GM23338 (cell line): ENCODE data around the gene DCANP1. TPM values are rescaled to one million over a fixed set of nuclear protein-coding genes. Genes with fewer than 3 reads are reported as not detected.
A peak's percentile ranks its signal among the peaks of the same experiment; 100 is the strongest.

Experiments used
- ATAC-seq: fragments of 200-7000 bp; cut with Tn5 transposase; 3 replicates; pipeline ENCODE4 v1.9.1; 2020
- DNase-seq: peaks from one replicate; pipeline ENCODE4 v3.0.0-alpha.2; 2015; ENCODE audit warnings: low spot score
- H2AFZ ChIP-seq: fragments of 200-600 bp; sonication (generic); 2 replicates; pipeline ENCODE4 v1.8.0; 2016; ENCODE audit warnings: antibody characterized with exemption, mild to moderate bottlenecking, moderate library complexity
- H3F3A ChIP-seq: fragments of 200-600 bp; sonication (generic); replicated peaks from 2 replicates; pipeline ENCODE4 v1.8.0; 2017; ENCODE audit warnings: antibody characterized with exemption, mixed run types, low read depth
- H3K27ac ChIP-seq: fragments of 200-600 bp; sonication (generic); 2 replicates; pipeline ENCODE4 v1.6.1; 2016; ENCODE audit warnings: low read depth
- H3K27me3 ChIP-seq: fragments of 200-600 bp; sonication (generic); 2 replicates; pipeline ENCODE4 v1.8.0; 2016; ENCODE audit warnings: mild to moderate bottlenecking, mixed run types, moderate library complexity; ENCODE audit not compliant: insufficient read depth
- H3K36me3 ChIP-seq: fragments of 200-600 bp; sonication (generic); 2 replicates; pipeline ENCODE4 v1.8.0; 2016; ENCODE audit warnings: mild to moderate bottlenecking; ENCODE audit not compliant: insufficient read depth
- H3K4me1 ChIP-seq: fragments of 200-600 bp; sonication (generic); 2 replicates; pipeline ENCODE4 v1.8.0; 2016; ENCODE audit warnings: mild to moderate bottlenecking, moderate library complexity; ENCODE audit not compliant: insufficient read depth
- H3K4me2 ChIP-seq: fragments of 200-600 bp; sonication (generic); 2 replicates; pipeline ENCODE4 v1.7.1; 2017; ENCODE audit warnings: mixed run types
- H3K4me3 ChIP-seq: fragments of 200-600 bp; sonication (generic); 2 replicates; pipeline ENCODE4 v1.6.1; 2016; ENCODE audit warnings: mixed run types
- H3K79me2 ChIP-seq: fragments of 200-600 bp; sonication (generic); replicated peaks from 2 replicates; pipeline ENCODE4 v1.8.0; 2017; ENCODE audit warnings: mild to moderate bottlenecking; ENCODE audit not compliant: insufficient read depth
- H3K9me2 ChIP-seq: fragments of 200-600 bp; sonication (generic); 2 replicates; pipeline ENCODE4 v1.8.0; 2017; ENCODE audit not compliant: insufficient read depth
- H4K20me1 ChIP-seq: fragments of 200-600 bp; sonication (generic); replicated peaks from 2 replicates; pipeline ENCODE4 v1.8.0; 2017; ENCODE audit warnings: mild to moderate bottlenecking; ENCODE audit not compliant: insufficient read depth
- H3K27ac Mint-ChIP-seq: 2 replicates; pipeline ENCODE4 v1.8.0; 2020; ENCODE audit warnings: inconsistent platforms, mild to moderate bottlenecking, moderate library complexity, mixed read lengths
- H3K27me3 Mint-ChIP-seq: 3 replicates; pipeline ENCODE4 v1.8.0; 2022; ENCODE audit warnings: low read depth, mild to moderate bottlenecking, moderate library complexity, mixed read lengths, inconsistent platforms; ENCODE audit not compliant: insufficient read depth, poor library complexity
- H3K36me3 Mint-ChIP-seq: 3 replicates; pipeline ENCODE4 v1.8.0; 2021; ENCODE audit warnings: low read depth, mild to moderate bottlenecking, inconsistent platforms, moderate library complexity, mixed read lengths
- H3K4me1 Mint-ChIP-seq: 3 replicates; pipeline ENCODE4 v1.8.0; 2020; ENCODE audit warnings: mild to moderate bottlenecking, inconsistent platforms, mixed read lengths
- H3K4me3 Mint-ChIP-seq: 3 replicates; pipeline ENCODE4 v1.8.0; 2021; ENCODE audit warnings: moderate library complexity, mild to moderate bottlenecking, inconsistent platforms, mixed read lengths
- H3K9me3 Mint-ChIP-seq: 3 replicates; pipeline ENCODE4 v1.8.0; 2020; ENCODE audit warnings: moderate library complexity, mild to moderate bottlenecking, inconsistent platforms, mixed read lengths
- EZH2phosphoT487 ChIP-seq: fragments of 200-600 bp; sonication (generic); IDR thresholded peaks from one replicate; pipeline ENCODE4 v1.8.1; 2018; ENCODE audit warnings: antibody characterized with exemption; ENCODE audit not compliant: unreplicated experiment
- NANOG ChIP-seq: IDR thresholded peaks from 2 replicates; pipeline ENCODE4 v1.6.1; 2016; ENCODE audit warnings: antibody characterized with exemption, borderline replicate concordance
- POLR2AphosphoS5 ChIP-seq: IDR thresholded peaks from 2 replicates; pipeline ENCODE4 v1.6.1; 2016; ENCODE audit warnings: antibody characterized with exemption, low read depth
- STAT1 ChIP-seq: IDR thresholded peaks from one replicate; pipeline ENCODE4 v1.6.1; 2016; ENCODE audit warnings: antibody characterized with exemption; ENCODE audit not compliant: unreplicated experiment
- polyA plus RNA-seq: library from polyadenylated mRNA; unstranded; fragments of >200 nt; fragmentation: Nextera tagmentation; extraction: Ambion mirVana; gene quantifications from 2 replicates; pipeline ENCODE4 v1.2.1, GENCODE V29; 2016
- total RNA-seq: library from RNA; depleted of rRNA; stranded (reverse); fragments of >200 nt; shearing (Covaris generic); gene quantifications from 2 replicates; pipeline ENCODE4 v1.2.3, GENCODE V29; 2014
- TF ChIP-seq, protein P1 (sequence below), 2 experiments: fragments of 200-600 bp in 1 of 2; sonication (generic) in 1 of 2; conservative IDR thresholded peaks; 2 replicates each; pipeline versions ENCODE4 v1.5.1 to v1.6.1; 2016 to 2017; ENCODE audit warnings: antibody characterized with exemption in 2 of 2, low read depth in 2 of 2, mild to moderate bottlenecking in 2 of 2, moderate library complexity in 1 of 2
- TF ChIP-seq, protein P2 (sequence below): IDR thresholded peaks from one replicate; pipeline ENCODE4 v1.6.1; 2018; ENCODE audit warnings: antibody characterized with exemption; ENCODE audit not compliant: unreplicated experiment
- TF ChIP-seq, protein P3 (sequence below): IDR thresholded peaks from 2 replicates; pipeline ENCODE4 v1.6.1; 2016; ENCODE audit warnings: antibody characterized with exemption

The DCANP1 gene
- total and polyA plus RNA-seq, 2 experiments from 2014 or later: not detected

DNA sequence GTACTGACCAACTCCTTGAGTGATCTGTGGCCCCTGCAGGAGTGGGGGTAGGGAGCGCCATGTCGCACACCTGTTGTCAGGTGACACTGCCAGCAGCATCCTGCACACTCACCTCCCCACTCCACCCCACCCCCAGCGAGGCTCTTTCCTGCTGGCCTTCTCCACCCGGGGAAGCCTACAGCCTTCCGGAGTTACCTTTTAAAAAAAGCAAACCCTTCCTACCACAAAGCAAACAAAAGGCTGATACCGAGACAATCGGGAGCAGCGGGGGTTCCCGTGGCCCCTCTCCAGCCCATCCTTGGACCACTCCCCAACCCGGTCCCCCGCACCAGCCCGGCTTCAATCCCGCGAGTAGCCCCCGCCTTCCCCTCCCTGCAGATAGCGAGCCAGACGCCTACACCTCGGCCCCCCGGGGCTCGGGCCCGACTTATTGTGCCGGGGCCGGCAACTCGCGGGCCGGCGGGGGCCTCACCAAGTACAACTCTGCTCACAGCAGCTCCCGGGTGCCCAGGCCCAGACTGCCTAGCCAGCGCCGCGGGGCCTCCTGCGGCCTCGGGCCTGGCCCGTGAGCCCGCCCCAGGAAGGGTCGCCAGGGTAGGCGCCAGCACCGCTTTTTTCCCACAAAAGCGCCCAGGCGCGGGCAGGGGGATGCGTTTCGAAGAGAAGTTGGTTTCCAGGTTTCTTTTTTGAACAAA is 48.8 kb downstream of the DCANP1 start:
- H3K36me3 Mint-ChIP-seq: no peaks in the 10 kb centered on the region
- no peaks in the 10 kb centered on the region; the same call in 2 of the 3 replicates for H3K9me3 Mint-ChIP-seq
- H3K4me2 ChIP-seq: peak overlapping the region; percentile 88
- DNase-seq (peak; percentile 73), ATAC-seq (peak; percentile 45)
- H3K4me3 Mint-ChIP-seq: peak overlapping the region; percentile 81
- peak overlapping the region; percentile 80 for H2AFZ ChIP-seq
- H3K9me2 ChIP-seq: no peaks in the 10 kb centered on the region
- TF ChIP-seq, protein P1, sequence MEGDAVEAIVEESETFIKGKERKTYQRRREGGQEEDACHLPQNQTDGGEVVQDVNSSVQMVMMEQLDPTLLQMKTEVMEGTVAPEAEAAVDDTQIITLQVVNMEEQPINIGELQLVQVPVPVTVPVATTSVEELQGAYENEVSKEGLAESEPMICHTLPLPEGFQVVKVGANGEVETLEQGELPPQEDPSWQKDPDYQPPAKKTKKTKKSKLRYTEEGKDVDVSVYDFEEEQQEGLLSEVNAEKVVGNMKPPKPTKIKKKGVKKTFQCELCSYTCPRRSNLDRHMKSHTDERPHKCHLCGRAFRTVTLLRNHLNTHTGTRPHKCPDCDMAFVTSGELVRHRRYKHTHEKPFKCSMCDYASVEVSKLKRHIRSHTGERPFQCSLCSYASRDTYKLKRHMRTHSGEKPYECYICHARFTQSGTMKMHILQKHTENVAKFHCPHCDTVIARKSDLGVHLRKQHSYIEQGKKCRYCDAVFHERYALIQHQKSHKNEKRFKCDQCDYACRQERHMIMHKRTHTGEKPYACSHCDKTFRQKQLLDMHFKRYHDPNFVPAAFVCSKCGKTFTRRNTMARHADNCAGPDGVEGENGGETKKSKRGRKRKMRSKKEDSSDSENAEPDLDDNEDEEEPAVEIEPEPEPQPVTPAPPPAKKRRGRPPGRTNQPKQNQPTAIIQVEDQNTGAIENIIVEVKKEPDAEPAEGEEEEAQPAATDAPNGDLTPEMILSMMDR (conservative IDR thresholded peaks at IDR 0.05; ENCODE audit: low read depth in 2 of 2): no peak
- peaks cover 59% of the 10 kb centered on the region for H3K4me1 Mint-ChIP-seq
- peaks cover 43% of the 10 kb centered on the region for H3K4me1 ChIP-seq
- H3K27me3 Mint-ChIP-seq: peaks cover 33% of the 10 kb centered on the region
- H3F3A ChIP-seq: peaks cover 15% of the 10 kb centered on the region
- peak overlapping the region; percentile 56; the same call in 1 of the 2 replicates for H3K27ac Mint-ChIP-seq
- peaks cover 75% of the 10 kb centered on the region for H3K27me3 ChIP-seq
- peaks cover 47% of the 10 kb centered on the region for H4K20me1 ChIP-seq
- H3K36me3 ChIP-seq: no peaks in the 10 kb centered on the region
- H3K4me3 ChIP-seq: peak overlapping the region; percentile 78
- H3K27ac ChIP-seq: no peak overlapping the region
- peaks cover 41% of the 10 kb centered on the region for H3K79me2 ChIP-seq

DNA sequence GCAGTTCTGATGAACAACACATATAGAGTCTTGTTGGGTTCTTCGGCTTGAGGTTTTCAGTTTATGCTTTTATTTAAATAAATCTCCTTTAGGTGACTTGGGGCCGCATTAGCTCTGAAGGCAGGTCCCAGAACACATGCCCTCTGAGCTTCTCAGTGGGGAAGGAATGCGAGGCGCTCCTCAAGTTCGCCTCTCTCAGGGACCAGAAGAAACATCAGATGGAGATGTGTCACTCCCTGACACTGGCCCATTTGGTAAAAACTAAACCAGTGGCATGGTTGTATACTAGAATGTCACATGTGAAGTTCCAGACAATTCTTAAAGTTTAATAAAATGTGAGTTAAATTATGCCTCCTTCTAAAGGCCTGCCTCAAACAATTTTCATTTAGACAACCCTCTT is 50.1 kb downstream of the DCANP1 start:
- Histone ChIP-seq H3K27me3 (peaks cover 63% of the 10 kb centered on the region), H3F3A (peaks cover 15% of the 10 kb centered on the region), H3K36me3 (no peaks in the 10 kb centered on the region), H3K27ac (no peak overlapping the region), H3K4me1 (peaks cover 37% of the 10 kb centered on the region), H4K20me1 (peaks cover 59% of the 10 kb centered on the region), H3K79me2 (peaks cover 52% of the 10 kb centered on the region), H3K4me3 (peak overlapping the region; percentile 78; the same call in 1 of the 2 replicates), H2AFZ (no peak overlapping the region), H3K4me2 (peak overlapping the region; percentile 88; the same call in 1 of the 2 replicates), H3K9me2 (no peaks in the 10 kb centered on the region)
- Mint-ChIP-seq H3K4me1 (peaks cover 54% of the 10 kb centered on the region), H3K27me3 (peaks cover 31% of the 10 kb centered on the region), H3K4me3 (peak overlapping the region; percentile 81), H3K9me3 (no peaks in the 10 kb centered on the region; the same call in 2 of the 3 replicates), H3K27ac (no peak overlapping the region), H3K36me3 (peaks cover 9% of the 10 kb centered on the region; the same call in 2 of the 3 replicates)
- no peak for DNase-seq
- ATAC-seq: no peak
- TF ChIP-seq, protein P2, sequence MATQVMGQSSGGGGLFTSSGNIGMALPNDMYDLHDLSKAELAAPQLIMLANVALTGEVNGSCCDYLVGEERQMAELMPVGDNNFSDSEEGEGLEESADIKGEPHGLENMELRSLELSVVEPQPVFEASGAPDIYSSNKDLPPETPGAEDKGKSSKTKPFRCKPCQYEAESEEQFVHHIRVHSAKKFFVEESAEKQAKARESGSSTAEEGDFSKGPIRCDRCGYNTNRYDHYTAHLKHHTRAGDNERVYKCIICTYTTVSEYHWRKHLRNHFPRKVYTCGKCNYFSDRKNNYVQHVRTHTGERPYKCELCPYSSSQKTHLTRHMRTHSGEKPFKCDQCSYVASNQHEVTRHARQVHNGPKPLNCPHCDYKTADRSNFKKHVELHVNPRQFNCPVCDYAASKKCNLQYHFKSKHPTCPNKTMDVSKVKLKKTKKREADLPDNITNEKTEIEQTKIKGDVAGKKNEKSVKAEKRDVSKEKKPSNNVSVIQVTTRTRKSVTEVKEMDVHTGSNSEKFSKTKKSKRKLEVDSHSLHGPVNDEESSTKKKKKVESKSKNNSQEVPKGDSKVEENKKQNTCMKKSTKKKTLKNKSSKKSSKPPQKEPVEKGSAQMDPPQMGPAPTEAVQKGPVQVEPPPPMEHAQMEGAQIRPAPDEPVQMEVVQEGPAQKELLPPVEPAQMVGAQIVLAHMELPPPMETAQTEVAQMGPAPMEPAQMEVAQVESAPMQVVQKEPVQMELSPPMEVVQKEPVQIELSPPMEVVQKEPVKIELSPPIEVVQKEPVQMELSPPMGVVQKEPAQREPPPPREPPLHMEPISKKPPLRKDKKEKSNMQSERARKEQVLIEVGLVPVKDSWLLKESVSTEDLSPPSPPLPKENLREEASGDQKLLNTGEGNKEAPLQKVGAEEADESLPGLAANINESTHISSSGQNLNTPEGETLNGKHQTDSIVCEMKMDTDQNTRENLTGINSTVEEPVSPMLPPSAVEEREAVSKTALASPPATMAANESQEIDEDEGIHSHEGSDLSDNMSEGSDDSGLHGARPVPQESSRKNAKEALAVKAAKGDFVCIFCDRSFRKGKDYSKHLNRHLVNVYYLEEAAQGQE: no peak
- TF ChIP-seq POLR2AphosphoS5 (no peak), EZH2phosphoT487 (no peak), NANOG (no peak), STAT1 (no peak)
- TF ChIP-seq, protein P3, sequence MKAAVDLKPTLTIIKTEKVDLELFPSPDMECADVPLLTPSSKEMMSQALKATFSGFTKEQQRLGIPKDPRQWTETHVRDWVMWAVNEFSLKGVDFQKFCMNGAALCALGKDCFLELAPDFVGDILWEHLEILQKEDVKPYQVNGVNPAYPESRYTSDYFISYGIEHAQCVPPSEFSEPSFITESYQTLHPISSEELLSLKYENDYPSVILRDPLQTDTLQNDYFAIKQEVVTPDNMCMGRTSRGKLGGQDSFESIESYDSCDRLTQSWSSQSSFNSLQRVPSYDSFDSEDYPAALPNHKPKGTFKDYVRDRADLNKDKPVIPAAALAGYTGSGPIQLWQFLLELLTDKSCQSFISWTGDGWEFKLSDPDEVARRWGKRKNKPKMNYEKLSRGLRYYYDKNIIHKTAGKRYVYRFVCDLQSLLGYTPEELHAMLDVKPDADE: no peak
- TF ChIP-seq, protein P1 (conservative IDR thresholded peaks at IDR 0.05; ENCODE audit: low read depth in 2 of 2): no peak
